Bronchial epithelial cell (primary cell): ENCODE measurements around the gene NCDN. TPM values are rescaled to one million over a fixed set of nuclear protein-coding genes. Genes with fewer than 3 reads are reported as not detected.

ENCODE experiments used
- DNase-seq: peaks from one replicate; pipeline ENCODE4 v3.0.0-alpha.2; 2010; ENCODE audit warnings: low read depth
- FAIRE-seq: peaks from 2 replicates; lab custom pipeline; 2011; peaks lifted over from hg19 to GRCh38; lab: Jason Lieb, UNC
- H3K27me3 ChIP-seq: 2 replicates; pipeline ENCODE4 v1.5.1; 2011; ENCODE audit warnings: low read length; ENCODE audit not compliant: control insufficient read depth, insufficient read depth
- H3K36me3 ChIP-seq: 2 replicates; pipeline ENCODE4 v1.5.1; 2011; ENCODE audit warnings: low read length; ENCODE audit not compliant: control insufficient read depth, insufficient read depth
- H3K4me3 ChIP-seq: 2 replicates; pipeline ENCODE4 v1.5.1; 2011; ENCODE audit warnings: mild to moderate bottlenecking, low read depth, low read length, control low read depth
- CTCF ChIP-seq: IDR thresholded peaks from 2 replicates; pipeline ENCODE4 v1.5.1; 2011; ENCODE audit warnings: mild to moderate bottlenecking, moderate library complexity, low read length, control low read depth, inconsistent platforms; ENCODE audit not compliant: insufficient read depth, severe bottlenecking
- total RNA-seq: library from RNA; depleted of rRNA; stranded (reverse); fragments of >200 nt; gene quantifications from 2 replicates; pipeline ENCODE4 v1.2.1, GENCODE V29; 2014

NCDN gene
- total RNA-seq, 1 donor from 2014 or later = 10.0 TPM

GRCh38 chr1:35564037-35564883 is 6.7 kb downstream of the NCDN start:
- Histone ChIP-seq H3K4me3 (no peak overlapping the region), H3K27me3 (no peaks in the 10 kb centered on the region), H3K36me3 (peaks cover 16% of the 10 kb centered on the region)
- FAIRE-seq (no peak), DNase-seq (peak; percentile 78)
- peak; percentile 90 for TF ChIP-seq CTCF

GRCh38 chr1:35564884-35565741 is 7.5 kb downstream of the NCDN start:
- TF ChIP-seq CTCF = no peak
- DNase-seq (no peak), FAIRE-seq (no peak)
- H3K36me3 ChIP-seq = peaks cover 16% of the 10 kb centered on the region
- H3K27me3 ChIP-seq = no peaks in the 10 kb centered on the region
- H3K4me3 ChIP-seq = no peak overlapping the region

- no peak for DNase-seq
- no peak for FAIRE-seq
- Histone ChIP-seq H3K4me3 (no peak overlapping the region), H3K27me3 (no peaks in the 10 kb centered on the region), H3K36me3 (peaks cover 16% of the 10 kb centered on the region)
- no peak for TF ChIP-seq CTCF
These were observed 8.1 kb downstream of the NCDN start for GRCh38 chr1:35565742-35566133.

- H3K4me3 ChIP-seq = no peak overlapping the region
- H3K27me3 ChIP-seq = no peaks in the 10 kb centered on the region
- FAIRE-seq = no peak
- H3K36me3 ChIP-seq = peaks cover 13% of the 10 kb centered on the region
- TF ChIP-seq CTCF = no peak
- DNase-seq = no peak
These were observed 10.5 kb downstream of the NCDN start for GRCh38 chr1:35567947-35568558.

DNA sequence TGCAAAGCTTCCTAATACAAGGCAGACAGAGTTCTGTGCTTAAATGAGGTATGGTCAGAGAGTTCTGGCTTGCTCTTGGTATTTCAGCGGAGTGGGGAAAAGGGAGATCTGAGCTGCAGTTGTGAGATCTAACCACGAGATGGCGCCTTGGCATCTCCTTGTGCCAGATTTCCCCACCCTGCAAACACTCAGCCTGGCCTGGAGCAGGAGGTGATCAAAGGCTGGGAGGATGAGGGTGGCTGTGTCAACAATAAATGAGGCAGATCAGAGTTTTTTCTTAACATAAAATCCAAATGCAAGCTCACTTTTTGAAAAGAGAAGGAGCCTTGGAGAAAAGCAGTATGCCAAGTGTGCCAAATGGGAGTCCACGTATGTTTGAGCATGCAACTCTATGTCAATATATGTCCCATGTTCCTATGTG is 11.4 kb downstream of the NCDN start:
- peak; percentile 55 for DNase-seq
- FAIRE-seq = no peak
- H3K27me3 ChIP-seq = no peaks in the 10 kb centered on the region
- no peak overlapping the region for H3K4me3 ChIP-seq
- TF ChIP-seq CTCF = peak; percentile 92
- peaks cover 8% of the 10 kb centered on the region for H3K36me3 ChIP-seq
